Activated naive CD8-positive, alpha-beta T cell treated with anti-CD3 and anti-CD28 coated beads, Interleukin-2, amount 10 ng/mL, durations not matched to agents 7 days and 5 days (primary cell): Measurements from ENCODE around the gene HOXD10. TPM values are rescaled to one million over a fixed set of nuclear protein-coding genes. Genes with fewer than 3 reads are reported as not detected.

Source experiments
- ATAC-seq: fragments of 150-1000 bp; cut with Tn5 transposase; one replicate; pipeline ENCODE4 v1.10.0; 2021; ENCODE audit warnings: low read depth, moderate library complexity
- POLR2A ChIA-PET: fragments of 350-600 bp; sonication (Branson Sonifier 250); formaldehyde crosslinking; loops from one replicate; lab custom pipeline; 2021; ENCODE audit warnings: antibody characterized with exemption; lab: Charles Lee
- DNase-seq: peaks from one replicate; pipeline ENCODE4 v3.0.0; 2021
- H3K27ac Mint-ChIP-seq: one replicate; pipeline ENCODE4 v1.8.0; 2022; ENCODE audit warnings: mild to moderate bottlenecking, mixed read lengths
- H3K27me3 Mint-ChIP-seq: one replicate; pipeline ENCODE4 v1.8.0; 2022; ENCODE audit warnings: mild to moderate bottlenecking, moderate library complexity, mixed read lengths
- H3K36me3 Mint-ChIP-seq: one replicate; pipeline ENCODE4 v1.8.0; 2021; ENCODE audit warnings: mild to moderate bottlenecking, mixed read lengths
- H3K4me1 Mint-ChIP-seq: one replicate; pipeline ENCODE4 v1.8.0; 2021; ENCODE audit warnings: mixed read lengths
- H3K4me3 Mint-ChIP-seq: one replicate; pipeline ENCODE4 v1.8.0; 2022; ENCODE audit warnings: mild to moderate bottlenecking, moderate library complexity, mixed read lengths
- H3K9me3 Mint-ChIP-seq: one replicate; pipeline ENCODE4 v1.8.0; 2021; ENCODE audit warnings: mixed read lengths
- total RNA-seq, 2 experiments: library from RNA; stranded (reverse); gene quantifications; one replicate each; pipeline ENCODE4 v1.2.3, GENCODE V29; 2021

The HOXD10 gene
- total RNA-seq, 2 experiments from 2014 or later = not detected

DNA sequence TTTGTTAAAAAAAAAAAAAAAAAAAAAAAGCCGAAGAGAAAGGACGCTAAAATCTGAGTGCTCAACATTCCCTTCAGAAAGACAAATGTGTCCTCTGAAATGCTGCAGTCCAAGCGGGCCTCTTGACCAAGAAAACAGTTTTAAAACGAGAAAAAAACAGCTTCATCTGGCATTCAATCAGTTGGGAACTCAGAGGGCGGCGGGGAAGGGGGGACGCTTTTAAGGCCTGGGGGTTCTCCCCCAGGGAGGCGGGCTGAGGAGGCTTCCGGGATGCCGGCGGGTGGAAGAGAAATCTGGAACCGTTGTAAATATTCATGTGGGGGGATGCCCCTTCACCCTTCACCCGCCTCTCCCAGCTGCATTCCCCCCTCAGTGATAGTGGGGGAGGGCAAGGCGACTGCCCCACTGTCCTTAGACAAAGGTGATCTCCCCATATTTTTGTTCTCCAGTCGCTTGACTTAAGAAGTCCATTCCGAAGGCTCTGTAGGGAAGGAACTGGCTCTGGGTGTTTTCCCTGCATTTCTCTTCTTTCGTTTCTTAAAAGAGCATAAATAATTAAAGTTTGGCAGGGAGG, 12.7 kb upstream of the HOXD10 start:
- peaks cover 8% of the 10 kb centered on the region for H3K4me1 Mint-ChIP-seq
- H3K27ac Mint-ChIP-seq = no peak overlapping the region
- H3K36me3 Mint-ChIP-seq = no peaks in the 10 kb centered on the region
- peaks cover 79% of the 10 kb centered on the region for H3K27me3 Mint-ChIP-seq
- peak overlapping the region; percentile 25 for H3K4me3 Mint-ChIP-seq
- POLR2A ChIA-PET = no interaction called here
- ATAC-seq (no peak), DNase-seq (no peak)
- no peaks in the 10 kb centered on the region for H3K9me3 Mint-ChIP-seq

GRCh38 chr2:176104316-176105077, 12.1 kb upstream of the HOXD10 start:
- no peak for DNase-seq

GRCh38 chr2:176105078-176105729, 11.4 kb upstream of the HOXD10 start:
- peaks cover 82% of the 10 kb centered on the region for H3K27me3 Mint-ChIP-seq
- no peak for ATAC-seq
- peaks cover 2% of the 10 kb centered on the region for H3K9me3 Mint-ChIP-seq
- H3K4me3 Mint-ChIP-seq = no peak overlapping the region
- peaks cover 2% of the 10 kb centered on the region for H3K36me3 Mint-ChIP-seq
- POLR2A ChIA-PET = interaction anchor here (0.6 kb wide), 1 partner anchor 26 kb away, joined by 4 read pairs; no protein-coding TSS in a partner anchor
- H3K4me1 Mint-ChIP-seq = peaks cover 9% of the 10 kb centered on the region
- no peak for DNase-seq
- H3K27ac Mint-ChIP-seq = peak overlapping the region; percentile 75

More at GRCh38 chr2:176104316-176105077, 12.1 kb upstream of the HOXD10 start:
- peaks cover 9% of the 10 kb centered on the region for H3K4me1 Mint-ChIP-seq
- peaks cover 79% of the 10 kb centered on the region for H3K27me3 Mint-ChIP-seq
- no peak for ATAC-seq
- H3K36me3 Mint-ChIP-seq = peaks cover 2% of the 10 kb centered on the region
- peak overlapping the region; percentile 25 for H3K4me3 Mint-ChIP-seq
- H3K27ac Mint-ChIP-seq = peak overlapping the region; percentile 75
- POLR2A ChIA-PET = no interaction called here
- peaks cover 2% of the 10 kb centered on the region for H3K9me3 Mint-ChIP-seq

DNA sequence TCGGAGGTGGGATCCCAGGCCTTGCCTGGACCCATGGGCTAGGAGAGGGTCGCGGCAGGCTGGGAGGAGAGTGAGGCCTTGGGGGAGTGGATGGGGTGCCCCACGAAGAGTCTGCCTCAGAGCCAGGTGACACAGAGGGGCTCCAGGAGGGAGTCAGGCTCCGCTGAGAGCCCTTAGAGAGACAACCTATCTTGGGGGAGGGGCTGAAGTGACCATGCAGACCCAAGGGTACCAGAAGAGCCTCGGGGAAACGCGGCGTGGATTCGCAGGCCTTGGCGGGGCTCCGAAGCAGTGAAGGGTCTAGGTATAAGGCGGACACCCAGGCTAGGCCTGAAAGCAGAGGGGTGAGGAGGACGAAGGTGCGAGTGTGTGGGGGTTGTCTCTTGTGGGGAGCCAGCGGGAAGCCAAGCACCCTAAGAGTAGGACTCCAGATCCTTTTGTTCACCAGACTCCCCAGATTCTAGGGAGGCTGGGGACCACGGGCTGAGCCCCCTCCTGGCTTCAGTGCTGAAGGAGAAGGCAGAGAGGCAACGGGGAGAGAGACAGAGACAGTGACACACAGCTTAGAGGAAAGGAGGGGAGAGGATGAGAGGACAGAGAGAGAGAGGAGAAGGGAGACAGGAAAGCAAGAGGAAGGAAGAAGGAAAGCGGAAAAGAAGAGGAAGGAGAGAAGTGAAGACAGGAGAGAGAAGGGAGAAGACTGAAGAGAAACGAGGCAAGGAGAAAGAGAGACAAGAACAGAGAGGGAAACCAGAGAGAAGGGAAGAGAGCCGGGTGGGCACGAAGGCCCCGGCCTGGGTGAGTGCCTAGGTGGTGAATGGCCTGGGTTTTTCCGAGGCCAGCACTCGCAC, 10.6 kb upstream of the HOXD10 start:
- POLR2A ChIA-PET = interaction anchor here (0.6 kb wide), 1 partner anchor 25 kb away, joined by 4 read pairs; no protein-coding TSS in a partner anchor

GRCh38 chr2:176106581-176107539, 9.7 kb upstream of the HOXD10 start, which contains the start of gene HOXD11:
Gene HOXD11 (plus strand): TSS chr2:176107280. CDS start chr2:176107356, 76 bp downstream.
- Mint-ChIP-seq H3K4me1 (peaks cover 9% of the 10 kb centered on the region), H3K36me3 (peaks cover 2% of the 10 kb centered on the region), H3K27ac (peak within 1 kb of the TSS; percentile 77), H3K4me3 (peak within 1 kb of the TSS; percentile 3), H3K27me3 (peaks cover 82% of the 10 kb centered on the region), H3K9me3 (peaks cover 2% of the 10 kb centered on the region)
- DNase-seq (no peak), ATAC-seq (no peak)
- POLR2A ChIA-PET = no interaction called here

More for the DNA sequence above, 10.6 kb upstream of the HOXD10 start:
- Mint-ChIP-seq H3K27ac (peak overlapping the region; percentile 77), H3K4me1 (peaks cover 9% of the 10 kb centered on the region), H3K4me3 (peak overlapping the region; percentile 3), H3K36me3 (peaks cover 2% of the 10 kb centered on the region), H3K9me3 (peaks cover 2% of the 10 kb centered on the region), H3K27me3 (peaks cover 82% of the 10 kb centered on the region)
- DNase-seq (no peak), ATAC-seq (no peak)

DNA sequence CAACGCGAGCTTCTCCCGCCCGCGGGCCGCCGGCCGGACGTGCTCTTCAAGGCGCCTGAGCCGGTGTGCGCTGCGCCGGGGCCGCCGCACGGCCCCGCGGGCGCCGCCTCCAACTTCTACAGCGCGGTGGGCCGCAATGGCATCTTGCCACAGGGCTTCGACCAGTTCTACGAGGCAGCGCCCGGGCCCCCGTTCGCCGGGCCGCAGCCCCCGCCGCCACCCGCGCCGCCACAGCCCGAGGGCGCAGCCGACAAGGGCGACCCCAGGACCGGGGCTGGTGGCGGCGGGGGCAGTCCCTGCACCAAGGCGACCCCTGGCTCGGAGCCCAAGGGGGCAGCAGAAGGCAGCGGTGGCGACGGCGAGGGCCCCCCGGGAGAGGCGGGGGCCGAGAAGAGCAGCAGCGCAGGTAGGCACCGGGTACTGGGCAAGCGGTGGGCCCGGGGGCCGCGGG, 8.8 kb upstream of the HOXD10 start:
- peaks cover 2% of the 10 kb centered on the region for H3K9me3 Mint-ChIP-seq
- H3K4me1 Mint-ChIP-seq = peaks cover 9% of the 10 kb centered on the region
- DNase-seq (no peak), ATAC-seq (no peak)
- no peak overlapping the region for H3K4me3 Mint-ChIP-seq
- H3K36me3 Mint-ChIP-seq = peaks cover 2% of the 10 kb centered on the region
- peaks cover 81% of the 10 kb centered on the region for H3K27me3 Mint-ChIP-seq
- POLR2A ChIA-PET = no interaction called here
- H3K27ac Mint-ChIP-seq = no peak overlapping the region

DNA sequence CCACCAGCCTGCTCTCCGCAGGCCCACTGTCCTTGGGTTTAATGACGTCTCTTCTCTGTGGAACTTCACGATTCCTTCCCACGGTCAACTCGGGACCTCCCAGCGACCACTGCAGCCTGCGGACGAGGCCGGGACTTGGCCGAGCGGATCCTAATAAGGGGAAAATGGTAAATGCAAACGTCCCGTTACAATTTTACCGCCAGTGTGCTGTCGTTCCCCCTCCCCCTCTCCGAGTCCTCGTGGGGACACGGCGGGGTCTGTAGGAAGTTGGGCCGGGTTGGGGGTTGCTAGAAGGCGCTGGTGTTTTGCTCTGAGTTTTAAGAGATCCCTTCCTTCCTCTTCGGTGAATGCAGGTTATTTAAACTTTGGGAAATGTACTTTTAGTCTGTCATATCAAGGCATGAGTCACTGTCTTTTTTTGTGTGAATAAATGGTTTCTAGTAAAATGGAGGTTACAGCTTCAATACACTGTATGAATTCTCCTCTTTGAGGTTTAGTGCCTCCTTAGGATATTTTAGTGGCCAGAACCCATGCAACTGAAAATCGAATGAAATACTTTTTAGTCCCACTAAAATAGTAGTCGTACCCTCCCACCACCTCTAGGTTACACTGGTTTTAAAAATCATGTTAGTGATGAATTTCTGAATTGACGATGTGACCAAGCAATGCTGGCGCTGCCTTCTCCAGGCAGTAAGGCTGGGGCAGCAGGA, 7.2 kb upstream of the HOXD10 start:
- peaks cover 2% of the 10 kb centered on the region for H3K36me3 Mint-ChIP-seq
- DNase-seq (peak; percentile 24), ATAC-seq (no peak)
- H3K4me3 Mint-ChIP-seq = no peak overlapping the region
- H3K27me3 Mint-ChIP-seq = peaks cover 81% of the 10 kb centered on the region
- POLR2A ChIA-PET = no interaction called here
- H3K9me3 Mint-ChIP-seq = peaks cover 8% of the 10 kb centered on the region
- no peak overlapping the region for H3K27ac Mint-ChIP-seq
- peaks cover 9% of the 10 kb centered on the region for H3K4me1 Mint-ChIP-seq

DNA sequence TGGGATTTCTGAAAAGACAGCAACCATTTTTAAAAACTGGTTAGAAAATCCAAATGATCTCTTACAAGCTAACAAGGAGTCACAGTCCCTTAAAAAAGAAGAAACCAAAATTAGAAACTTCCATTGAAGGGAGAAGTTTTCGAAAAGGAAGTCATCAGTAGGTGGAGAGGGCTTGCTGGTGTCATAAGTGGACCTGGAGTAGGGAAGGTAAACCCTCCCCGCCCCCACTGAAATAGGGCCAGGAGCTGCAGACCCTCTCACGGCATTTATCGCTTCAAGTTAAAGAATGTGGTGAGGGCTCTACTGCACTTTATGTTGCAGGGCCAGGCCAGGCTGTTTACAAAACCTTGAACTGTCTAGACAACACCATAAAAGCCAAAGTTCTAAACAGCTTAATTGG, 6.6 kb upstream of the HOXD10 start:
- Mint-ChIP-seq H3K4me1 (peaks cover 8% of the 10 kb centered on the region), H3K4me3 (no peak overlapping the region), H3K27ac (no peak overlapping the region), H3K9me3 (peaks cover 8% of the 10 kb centered on the region), H3K27me3 (peaks cover 81% of the 10 kb centered on the region), H3K36me3 (peaks cover 2% of the 10 kb centered on the region)
- ATAC-seq = no peak
- DNase-seq = no peak
- POLR2A ChIA-PET = no interaction called here

DNA sequence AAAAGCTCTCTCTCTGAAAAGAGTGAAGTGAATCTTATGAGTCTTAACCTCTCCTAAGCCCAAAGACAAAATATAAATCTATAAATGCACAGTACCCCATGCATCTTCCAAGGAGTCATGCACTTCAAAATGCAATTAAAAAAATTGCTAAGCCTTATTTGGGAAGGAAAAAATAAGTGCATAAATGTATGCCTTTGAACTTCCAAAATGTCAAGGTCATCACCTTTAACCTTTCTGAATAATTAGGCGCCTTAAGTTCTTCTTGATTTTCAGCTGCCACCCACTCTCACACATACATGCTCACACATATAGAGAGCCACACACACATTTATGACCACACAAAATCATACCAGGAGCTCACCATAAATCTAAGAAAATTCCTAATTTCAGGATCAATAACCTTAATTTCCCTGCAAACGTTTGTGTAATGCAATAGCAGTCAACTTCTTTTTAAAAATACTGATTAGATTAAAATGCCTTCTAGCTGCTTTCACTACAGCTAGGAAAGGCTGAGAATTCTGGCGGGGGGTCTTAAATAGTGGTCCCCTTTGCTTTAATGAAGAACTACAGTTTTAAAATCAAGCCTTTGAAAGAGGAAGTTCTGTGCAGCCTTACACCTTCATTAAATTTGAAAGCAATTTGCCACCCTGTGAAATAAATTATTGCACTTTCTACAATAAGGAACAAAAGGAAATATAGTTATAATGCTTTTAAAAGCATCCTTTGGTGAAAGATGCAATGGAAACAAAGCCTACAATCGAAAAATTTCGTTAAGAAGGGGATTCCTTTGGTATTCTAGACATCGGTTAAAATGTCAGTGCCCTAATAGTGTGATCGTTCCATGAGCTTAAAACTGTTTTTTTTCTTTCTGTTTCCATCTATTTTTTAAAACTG, 5.9 kb upstream of the HOXD10 start:
- Mint-ChIP-seq H3K9me3 (peaks cover 8% of the 10 kb centered on the region), H3K27ac (no peak overlapping the region), H3K36me3 (peaks cover 2% of the 10 kb centered on the region), H3K4me1 (peaks cover 5% of the 10 kb centered on the region), H3K27me3 (peaks cover 81% of the 10 kb centered on the region), H3K4me3 (no peak overlapping the region)
- ATAC-seq (no peak), DNase-seq (no peak)
- POLR2A ChIA-PET = no interaction called here

DNA sequence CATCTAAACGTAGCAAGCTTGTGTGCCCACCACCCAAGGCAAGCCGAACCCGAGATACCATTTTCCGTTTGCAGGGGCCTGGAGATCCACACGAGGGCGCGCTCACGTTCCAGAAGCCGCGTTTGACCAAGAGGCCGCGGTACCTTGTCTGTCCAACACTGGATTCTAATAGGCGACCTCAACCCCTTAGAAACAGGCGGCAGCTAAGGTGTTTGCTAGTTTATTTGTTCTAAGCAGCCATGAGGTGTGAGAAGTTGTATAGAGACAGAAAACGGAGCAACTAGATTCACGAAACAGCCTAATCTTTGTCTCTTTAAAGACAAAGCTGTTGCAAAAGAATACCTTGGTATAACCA, 5.3 kb upstream of the HOXD10 start:
- Mint-ChIP-seq H3K4me1 (peaks cover 3% of the 10 kb centered on the region), H3K27me3 (peaks cover 81% of the 10 kb centered on the region), H3K4me3 (no peak overlapping the region), H3K36me3 (peaks cover 2% of the 10 kb centered on the region), H3K9me3 (peaks cover 8% of the 10 kb centered on the region), H3K27ac (no peak overlapping the region)
- ATAC-seq (no peak), DNase-seq (no peak)
- POLR2A ChIA-PET = no interaction called here

GRCh38 chr2:176111846-176112374, 4.7 kb upstream of the HOXD10 start:
- ATAC-seq (no peak), DNase-seq (no peak)
- peaks cover 4% of the 10 kb centered on the region for H3K36me3 Mint-ChIP-seq
- peaks cover 2% of the 10 kb centered on the region for H3K4me1 Mint-ChIP-seq
- H3K27ac Mint-ChIP-seq = no peak overlapping the region
- POLR2A ChIA-PET = no interaction called here
- H3K9me3 Mint-ChIP-seq = peaks cover 8% of the 10 kb centered on the region
- no peak overlapping the region for H3K4me3 Mint-ChIP-seq
- H3K27me3 Mint-ChIP-seq = peaks cover 84% of the 10 kb centered on the region
